ENCODE results near the gene PARVB. TPM values are rescaled to one million over a fixed set of nuclear protein-coding genes. Genes with fewer than 3 reads are reported as not detected.

The PARVB gene
- total RNA-seq, 5 donors from 2014 or later (not counting 1 experiment from before 2014, with no cell fraction given) = 5.9 to 13.8 (median 8.2) TPM

DNA sequence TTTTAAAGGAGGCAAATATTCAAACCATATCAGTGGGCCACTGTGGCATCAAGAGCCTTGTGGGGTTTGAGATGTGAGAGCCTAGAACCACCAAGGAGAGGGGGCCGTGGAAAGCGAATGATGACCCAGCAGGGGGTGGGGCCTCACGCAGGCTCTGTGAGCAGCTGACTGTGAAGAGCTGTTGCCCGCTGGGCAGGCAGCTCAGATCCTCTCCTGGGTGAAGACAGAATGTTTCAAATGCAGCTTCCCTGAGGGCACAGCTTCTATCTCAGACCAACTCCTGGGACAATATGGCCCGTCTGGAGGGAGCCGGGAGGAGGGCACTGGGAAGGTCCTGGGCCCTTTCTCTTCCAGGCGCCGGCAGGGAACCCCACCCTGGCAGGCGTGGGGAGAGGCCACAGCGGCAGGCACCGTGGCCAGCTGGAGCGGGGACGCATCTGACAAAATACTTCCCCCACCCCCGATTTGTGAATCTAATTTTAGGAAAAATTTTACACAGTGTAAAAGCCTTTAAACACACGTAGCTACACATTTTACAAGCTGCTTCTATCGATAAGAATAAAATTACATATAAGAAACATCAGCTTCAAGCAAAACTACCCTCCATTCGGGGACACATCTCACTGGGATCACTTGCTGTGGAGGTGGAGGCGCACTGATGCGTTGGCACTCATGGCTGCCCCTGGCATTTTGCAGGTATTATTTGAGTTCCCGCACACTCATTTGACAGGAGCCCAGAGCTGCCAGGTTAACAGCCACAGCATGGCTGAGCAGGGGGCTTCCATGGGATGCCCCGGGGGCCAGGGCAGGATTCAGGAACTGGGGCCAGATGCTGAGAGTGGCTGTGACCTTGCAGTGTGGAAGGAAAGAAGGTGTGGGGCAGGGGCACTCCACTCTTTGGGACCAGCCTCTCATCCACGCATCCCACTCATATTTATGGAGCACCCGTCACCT is 196.9 kb downstream of the PARVB start:
- no peaks in the 10 kb centered on the region for H3K4me1 Mint-ChIP-seq
- ChIA-PET POLR2A (no interaction called here), CTCF (no interaction called here)
- H3K27ac Mint-ChIP-seq = no peak overlapping the region
- Histone ChIP-seq H3K4me3 (ENCODE audit: control insufficient read depth in 1 of 2, extremely low read depth in 1 of 2, low read length in 1 of 2) (no peak overlapping the region), H3K27ac (ENCODE audit: low read length) (no peak overlapping the region), H3K9me3 (no peaks in the 10 kb centered on the region), H3K36me3 (ENCODE audit: control insufficient read depth in 2 of 2, extremely low read depth in 1 of 2, insufficient read depth in 1 of 2, low read length in 1 of 2) (no peaks in the 10 kb centered on the region), H3K27me3 (replicated peaks in 1 of 2; ENCODE audit: control insufficient read depth in 2 of 2, extremely low read depth in 1 of 2, insufficient read depth in 2 of 2, low read length in 1 of 2) (peaks cover 0 to 14% of the 10 kb centered on the region in 2 experiments), H3K4me1 (ENCODE audit: control insufficient read depth in 1 of 2, extremely low read depth in 1 of 2, insufficient read depth in 2 of 2, low read length in 2 of 2) (no peaks in the 10 kb centered on the region)
- DNase-seq (no peak), ATAC-seq (replicated peaks in 1 of 4) (no peak)
- H3K4me3 Mint-ChIP-seq = no peak overlapping the region
- H3K27me3 Mint-ChIP-seq = peaks cover 15% of the 10 kb centered on the region in 2 donors
- WGBS (ENCODE audit: insufficient coverage) = 90% methylated on average over 14 of the region's 23 CpGs
- no peaks in the 10 kb centered on the region for H3K36me3 Mint-ChIP-seq
- H3K9me3 Mint-ChIP-seq = no peaks in the 10 kb centered on the region

DNA sequence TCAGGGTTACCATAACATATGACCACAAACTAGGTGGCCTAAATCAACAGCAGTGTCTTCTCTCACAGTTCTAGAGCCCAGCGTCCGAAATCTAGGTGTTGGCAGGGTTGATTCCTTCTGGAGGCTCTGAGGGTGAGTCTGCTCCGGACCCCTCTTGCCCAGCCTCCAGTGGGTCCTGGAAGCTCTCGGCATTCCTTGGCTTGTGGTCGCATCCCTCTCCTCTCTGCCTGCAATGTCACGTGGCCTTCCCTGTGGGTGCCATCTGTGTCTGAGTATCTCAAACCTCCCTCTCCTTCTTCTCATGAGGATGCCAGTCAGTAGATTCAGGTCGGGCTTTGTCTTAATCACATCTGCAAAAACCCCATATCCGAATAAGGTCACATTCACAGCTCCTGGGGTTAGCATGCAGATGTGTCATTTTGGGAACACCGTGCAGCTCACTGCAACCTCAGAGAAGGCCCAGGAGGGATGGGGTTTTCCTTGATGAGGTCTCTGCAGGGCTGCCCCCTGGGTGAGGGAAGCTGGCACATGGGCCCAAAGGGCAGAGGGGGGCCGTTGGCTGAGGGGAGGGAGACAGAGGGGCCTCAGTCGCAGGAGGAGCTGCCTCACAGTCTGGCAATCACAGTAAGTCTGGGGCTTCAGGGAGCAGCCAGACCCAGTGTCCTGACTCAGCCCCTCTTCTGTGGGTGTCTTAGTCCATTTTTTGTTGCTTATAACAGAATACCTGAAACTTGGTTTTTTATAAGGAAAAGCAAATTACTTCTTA is 197.8 kb downstream of the PARVB start:
- H3K27me3 ChIP-seq (replicated peaks in 1 of 2; ENCODE audit: control insufficient read depth in 2 of 2, extremely low read depth in 1 of 2, insufficient read depth in 2 of 2, low read length in 1 of 2) = peaks cover 0 to 15% of the 10 kb centered on the region in 2 experiments
- ChIA-PET CTCF (no interaction called here), POLR2A (interaction anchor here in 1 of 2 donors (0.6 kb wide), 1 partner anchor 216 kb away, joined by 3 read pairs; no protein-coding TSS in a partner anchor)
- H3K4me3 ChIP-seq (ENCODE audit: control insufficient read depth in 1 of 2, extremely low read depth in 1 of 2, low read length in 1 of 2) = no peak overlapping the region
- 94% methylated on average over 9 of the region's 11 CpGs for WGBS (ENCODE audit: insufficient coverage)
- H3K27ac ChIP-seq (ENCODE audit: low read length) = no peak overlapping the region
- no peaks in the 10 kb centered on the region for H3K9me3 ChIP-seq
- no peaks in the 10 kb centered on the region for H3K36me3 ChIP-seq (ENCODE audit: control insufficient read depth in 2 of 2, extremely low read depth in 1 of 2, insufficient read depth in 1 of 2, low read length in 1 of 2)
- peaks cover under 1% of the 10 kb centered on the region for H3K36me3 Mint-ChIP-seq
- H3K4me1 ChIP-seq (ENCODE audit: control insufficient read depth in 1 of 2, extremely low read depth in 1 of 2, insufficient read depth in 2 of 2, low read length in 2 of 2) = no peaks in the 10 kb centered on the region
- no peak overlapping the region for H3K4me3 Mint-ChIP-seq
- no peak for ATAC-seq (replicated peaks in 1 of 4)
- H3K9me3 Mint-ChIP-seq = peaks cover 0 to under 1% (median under 1%) of the 10 kb centered on the region in 3 donors
- H3K27me3 Mint-ChIP-seq = peaks cover 20 to 21% of the 10 kb centered on the region in 2 donors
- no peak for DNase-seq
- H3K27ac Mint-ChIP-seq = no peak overlapping the region
- H3K4me1 Mint-ChIP-seq = no peaks in the 10 kb centered on the region

Other genes starting within 250 kb of the PARVB start
- gene EFCAB6, start 212.0 kb upstream of the PARVB start, total RNA-seq = under 1 TPM; 0.26 to 0.89 (median 0.53) TPM
- gene SULT4A1, start 161.8 kb upstream of the PARVB start, total RNA-seq = not detected
- not detected for gene PNPLA5, start 132.3 kb upstream of the PARVB start, total RNA-seq
- under 1 TPM in 3 of 5 donors, not detected in 2; 0.13 to 0.26 (median 0.16) TPM for gene PNPLA3, start 100.5 kb upstream of the PARVB start, total RNA-seq
- gene SAMM50, start 68.9 kb upstream of the PARVB start, total RNA-seq = 10 to 100 TPM; 27.1 to 40.4 (median 33.2) TPM
- gene PARVG, start 156.6 kb downstream of the PARVB start, total RNA-seq = 100 to 1,000 TPM; 153 to 236 (median 197) TPM

Measured in T-cell (primary cell).